SK-N-SH (cell line): ENCODE measurements around the gene ZCCHC8.

Source experiments
- CTCF ChIP-seq: fragments of 200-600 bp; sonication (generic); IDR thresholded peaks from 2 replicates; pipeline ENCODE4 v1.6.1; 2017; ENCODE audit warnings: antibody characterized with exemption, mild to moderate bottlenecking, moderate library complexity
- EP300 ChIP-seq, 2 experiments: IDR thresholded peaks; 2 replicates each; pipeline versions ENCODE4 v1.4.0 to v1.6.1; 2012; ENCODE audit warnings: borderline replicate concordance in 1 of 2, low read depth in 1 of 2, low read length in 1 of 2
- REST ChIP-seq: IDR thresholded peaks from 2 replicates; pipeline ENCODE4 v1.6.1; 2012; ENCODE audit warnings: mild to moderate bottlenecking, low read depth, low read length, moderate library complexity
- TCF12 ChIP-seq: IDR thresholded peaks from 2 replicates; pipeline ENCODE4 v1.4.0; 2012

- TF ChIP-seq CTCF: no peak; the same call in 1 of the 2 replicates
- TF ChIP-seq REST: 0 out of 2 replicates have a peak, but pooled peaks have one; percentile 36
- no peak; the same call in 1 of the 2 replicates for TF ChIP-seq TCF12
- TF ChIP-seq EP300 (IDR thresholded peaks at IDR 0.05; ENCODE audit: borderline replicate concordance in 1 of 2, low read depth in 1 of 2, low read length in 1 of 2): 0 out of 4 replicates have a peak, but pooled peaks of 1 of the 2 experiments have one; percentile 18
Observed at GRCh38 chr12:122500685-122501488, at the start of gene ZCCHC8.
